GM19395 (cell line): Measurements from ENCODE around the gene PTMS.

Experiments used
- ATAC-seq: cut with Tn5 transposase; IDR thresholded peaks from one replicate; pipeline ENCODE4 v1.9.1; 2021; ENCODE audit warnings: mild to moderate bottlenecking, moderate library complexity; ENCODE audit not compliant: unreplicated experiment

PTMS gene

GRCh38 chr12:6771509-6772330, 5.6 kb downstream of the PTMS start:
- no peak for ATAC-seq

GRCh38 chr12:6772331-6772695, 6.2 kb downstream of the PTMS start, which contains the start of gene LAG3:
Gene LAG3 (plus strand): TSS chr12:6772520. CDS start chr12:6772853, 333 bp downstream.
- ATAC-seq = no peak

- ATAC-seq = no peak
Measured at GRCh38 chr12:6772726-6773589, 6.8 kb downstream of the PTMS start.

- ATAC-seq = no peak
Measured at GRCh38 chr12:6773590-6774351, 7.6 kb downstream of the PTMS start.

GRCh38 chr12:6774499-6775062, 8.4 kb downstream of the PTMS start:
- ATAC-seq = no peak

GRCh38 chr12:6775185-6776174, 9.3 kb downstream of the PTMS start:
- ATAC-seq = no peak

- no peak for ATAC-seq
Measured at GRCh38 chr12:6777386-6777785, 11.2 kb downstream of the PTMS start.

GRCh38 chr12:6778217-6778573, 12.0 kb downstream of the PTMS start:
- no peak for ATAC-seq

GRCh38 chr12:6778574-6779550, 12.7 kb downstream of the PTMS start:
- ATAC-seq = peak; percentile 88

GRCh38 chr12:6779708-6780432, 13.7 kb downstream of the PTMS start:
- ATAC-seq = no peak

- ATAC-seq = no peak
Measured at GRCh38 chr12:6780573-6780972, 14.4 kb downstream of the PTMS start.

- ATAC-seq = no peak
Measured at GRCh38 chr12:6782119-6782518, 16.0 kb downstream of the PTMS start.

GRCh38 chr12:6782850-6783566, 16.8 kb downstream of the PTMS start:
- no peak for ATAC-seq

GRCh38 chr12:6783828-6784227, 17.7 kb downstream of the PTMS start:
- no peak for ATAC-seq

GRCh38 chr12:6784296-6784695, 18.1 kb downstream of the PTMS start:
- ATAC-seq = no peak

- no peak for ATAC-seq
Measured at GRCh38 chr12:6784761-6785160, 18.6 kb downstream of the PTMS start.

GRCh38 chr12:6786416-6787094, 20.4 kb downstream of the PTMS start:
- no peak for ATAC-seq
